ENCODE measurements around the gene ZNF273.
A peak's percentile ranks its signal among the peaks of the same experiment; 100 is the strongest.

The ZNF273 gene

GRCh38 chr7:64873155-64873500, 29.9 kb upstream of the ZNF273 start:
- H3K9me3 Mint-ChIP-seq: peaks cover 8 to 9% of the 10 kb centered on the region in 2 donors
- H3K4me3 Mint-ChIP-seq: no peak overlapping the region
- H3K36me3 Mint-ChIP-seq: no peaks in the 10 kb centered on the region
- H3K27ac Mint-ChIP-seq: no peak overlapping the region
- peaks cover 5 to 14% of the 10 kb centered on the region in 2 donors for H3K4me1 Mint-ChIP-seq
- DNase-seq (no peak), ATAC-seq (replicated peaks) (no peak)
- H3K27me3 Mint-ChIP-seq: peaks cover 22 to 35% of the 10 kb centered on the region in 2 donors

- peaks cover 22 to 36% of the 10 kb centered on the region in 2 donors for H3K27me3 Mint-ChIP-seq
- ATAC-seq (replicated peaks) (no peak), DNase-seq (no peak)
- peaks cover 0 to 2% of the 10 kb centered on the region in 2 donors for H3K36me3 Mint-ChIP-seq
- no peak overlapping the region for H3K4me3 Mint-ChIP-seq
- no peak overlapping the region for H3K27ac Mint-ChIP-seq
- H3K4me1 Mint-ChIP-seq: peaks cover 5 to 14% of the 10 kb centered on the region in 2 donors
- peaks cover 8% of the 10 kb centered on the region in 2 donors for H3K9me3 Mint-ChIP-seq
Measured at GRCh38 chr7:64873517-64873916, 29.6 kb upstream of the ZNF273 start.

GRCh38 chr7:64874114-64874513, 29.0 kb upstream of the ZNF273 start:
- peaks cover 7 to 8% of the 10 kb centered on the region in 2 donors for H3K9me3 Mint-ChIP-seq
- peaks cover 28 to 36% of the 10 kb centered on the region in 2 donors for H3K27me3 Mint-ChIP-seq
- no peak overlapping the region for H3K4me3 Mint-ChIP-seq
- peaks cover 5 to 14% of the 10 kb centered on the region in 2 donors for H3K4me1 Mint-ChIP-seq
- no peak for DNase-seq
- H3K36me3 Mint-ChIP-seq: peaks cover 0 to 2% of the 10 kb centered on the region in 2 donors
- ATAC-seq (replicated peaks): no peak
- H3K27ac Mint-ChIP-seq: no peak overlapping the region

- H3K36me3 Mint-ChIP-seq: peaks cover 0 to 2% of the 10 kb centered on the region in 2 donors
- H3K9me3 Mint-ChIP-seq: peaks cover 7 to 8% of the 10 kb centered on the region in 2 donors
- H3K4me1 Mint-ChIP-seq: peaks cover 5 to 14% of the 10 kb centered on the region in 2 donors
- H3K27me3 Mint-ChIP-seq: peaks cover 32 to 36% of the 10 kb centered on the region in 2 donors
- ATAC-seq (replicated peaks) (no peak), DNase-seq (no peak)
- no peak overlapping the region for H3K27ac Mint-ChIP-seq
- no peak overlapping the region for H3K4me3 Mint-ChIP-seq
Measured at GRCh38 chr7:64874562-64875250, 28.4 kb upstream of the ZNF273 start.

GRCh38 chr7:64875258-64875657, 27.8 kb upstream of the ZNF273 start:
- peaks cover 0 to 2% of the 10 kb centered on the region in 2 donors for H3K36me3 Mint-ChIP-seq
- H3K27ac Mint-ChIP-seq: no peak overlapping the region
- peaks cover 5 to 14% of the 10 kb centered on the region in 2 donors for H3K4me1 Mint-ChIP-seq
- H3K4me3 Mint-ChIP-seq: no peak overlapping the region
- H3K9me3 Mint-ChIP-seq: peaks cover 7 to 8% of the 10 kb centered on the region in 2 donors
- DNase-seq: no peak
- peaks cover 32 to 36% of the 10 kb centered on the region in 2 donors for H3K27me3 Mint-ChIP-seq
- no peak for ATAC-seq (replicated peaks)

- Mint-ChIP-seq H3K4me3 (no peak overlapping the region), H3K27me3 (peaks cover 35 to 40% of the 10 kb centered on the region in 2 donors), H3K27ac (no peak overlapping the region), H3K4me1 (peaks cover 5 to 14% of the 10 kb centered on the region in 2 donors), H3K9me3 (peaks cover 4 to 6% of the 10 kb centered on the region in 2 donors), H3K36me3 (peaks cover 0 to 2% of the 10 kb centered on the region in 2 donors)
- ATAC-seq (replicated peaks) (no peak), DNase-seq (no peak)
Measured at GRCh38 chr7:64875658-64876406, 27.2 kb upstream of the ZNF273 start.

GRCh38 chr7:64876792-64877713, 26.0 kb upstream of the ZNF273 start:
- Mint-ChIP-seq H3K9me3 (peaks cover 4% of the 10 kb centered on the region in 2 donors), H3K4me3 (peak overlapping the region; percentile 77 to 82), H3K27ac (peak overlapping the region; percentile 81), H3K4me1 (peaks cover 5 to 17% of the 10 kb centered on the region in 2 donors), H3K36me3 (peaks cover 0 to 2% of the 10 kb centered on the region in 2 donors), H3K27me3 (peaks cover 47 to 52% of the 10 kb centered on the region in 2 donors)
- ATAC-seq (replicated peaks) (peak; percentile 86 to 89), DNase-seq (peak; percentile 58)

GRCh38 chr7:64877714-64878610, 25.1 kb upstream of the ZNF273 start:
- Mint-ChIP-seq H3K36me3 (peaks cover 0 to 2% of the 10 kb centered on the region in 2 donors), H3K27me3 (peaks cover 56 to 57% of the 10 kb centered on the region in 2 donors), H3K27ac (no peak overlapping the region), H3K4me1 (peaks cover 6 to 27% of the 10 kb centered on the region in 2 donors), H3K9me3 (peaks cover 4% of the 10 kb centered on the region in 2 donors), H3K4me3 (peak overlapping the region; percentile 77 to 82)
- DNase-seq (no peak), ATAC-seq (replicated peaks) (peak in 1 of 2 donors; percentile 20)

- DNase-seq (no peak), ATAC-seq (replicated peaks) (no peak)
- H3K27ac Mint-ChIP-seq: peak overlapping the region; percentile 4
- H3K9me3 Mint-ChIP-seq: peaks cover under 1 to 4% of the 10 kb centered on the region in 2 donors
- peaks cover 62 to 63% of the 10 kb centered on the region in 2 donors for H3K27me3 Mint-ChIP-seq
- H3K36me3 Mint-ChIP-seq: peaks cover 0 to 2% of the 10 kb centered on the region in 2 donors
- H3K4me3 Mint-ChIP-seq: no peak overlapping the region
- H3K4me1 Mint-ChIP-seq: peaks cover 6 to 31% of the 10 kb centered on the region in 2 donors
Measured at GRCh38 chr7:64878684-64879083, 24.4 kb upstream of the ZNF273 start.

- H3K4me3 Mint-ChIP-seq: no peak overlapping the region
- peaks cover 0 to 6% of the 10 kb centered on the region in 2 donors for H3K9me3 Mint-ChIP-seq
- no peak for ATAC-seq (replicated peaks)
- no peak for DNase-seq
- H3K27me3 Mint-ChIP-seq: peaks cover 62 to 68% of the 10 kb centered on the region in 2 donors
- peaks cover 6 to 31% of the 10 kb centered on the region in 2 donors for H3K4me1 Mint-ChIP-seq
- H3K27ac Mint-ChIP-seq: no peak overlapping the region
- peaks cover 0 to 2% of the 10 kb centered on the region in 2 donors for H3K36me3 Mint-ChIP-seq
Measured at GRCh38 chr7:64879086-64879730, 23.9 kb upstream of the ZNF273 start.

- DNase-seq (no peak), ATAC-seq (replicated peaks) (no peak)
- peaks cover 64 to 74% of the 10 kb centered on the region in 2 donors for H3K27me3 Mint-ChIP-seq
Measured at GRCh38 chr7:64879800-64880199, 23.3 kb upstream of the ZNF273 start.

GRCh38 chr7:64880322-64881297, 22.5 kb upstream of the ZNF273 start:
- H3K9me3 Mint-ChIP-seq: peaks cover 0 to 6% of the 10 kb centered on the region in 2 donors
- ATAC-seq (replicated peaks) (no peak), DNase-seq (no peak)
- H3K4me3 Mint-ChIP-seq: no peak overlapping the region
- H3K4me1 Mint-ChIP-seq: peaks cover 6 to 31% of the 10 kb centered on the region in 2 donors
- peaks cover 3 to 4% of the 10 kb centered on the region in 2 donors for H3K36me3 Mint-ChIP-seq
- no peak overlapping the region for H3K27ac Mint-ChIP-seq
- peaks cover 72 to 76% of the 10 kb centered on the region in 2 donors for H3K27me3 Mint-ChIP-seq

More at GRCh38 chr7:64879800-64880199, 23.3 kb upstream of the ZNF273 start:
- no peak overlapping the region for H3K4me3 Mint-ChIP-seq
- peaks cover 2 to 3% of the 10 kb centered on the region in 2 donors for H3K36me3 Mint-ChIP-seq
- H3K9me3 Mint-ChIP-seq: peaks cover 0 to 6% of the 10 kb centered on the region in 2 donors
- H3K4me1 Mint-ChIP-seq: peaks cover 6 to 31% of the 10 kb centered on the region in 2 donors
- no peak overlapping the region for H3K27ac Mint-ChIP-seq

Measured in stimulated activated naive B cell treated with anti-CD40 and anti-IgM and Interleukin-4, amounts not matched to agents 10 μg/mL and 1 μg/mL and 100 μg/mL, for 72 hours (primary cell).